ENCODE data around the gene B3GLCT. TPM values are rescaled to one million over a fixed set of nuclear protein-coding genes. Genes with fewer than 3 reads are reported as not detected.

B3GLCT gene
- total RNA-seq, 1 donor from 2014 or later, result 27.2 TPM

- Mint-ChIP-seq H3K27me3 (ENCODE audit: low read depth) (no peaks in the 10 kb centered on the region), H3K4me1 (no peaks in the 10 kb centered on the region), H3K9me3 (peaks cover 26% of the 10 kb centered on the region), H3K4me3 (no peak overlapping the region), H3K36me3 (peaks cover 58% of the 10 kb centered on the region), H3K27ac (no peak overlapping the region)
- no peak for DNase-seq (ENCODE audit: low spot score in 2 of 2, unreplicated experiment in 2 of 2)
- TF ChIP-seq CTCF (IDR thresholded peaks at IDR 0.05; ENCODE audit: unreplicated experiment), result no peak
Measured at GRCh38 chr13:31276421-31276820, 76.6 kb downstream of the B3GLCT start.

- Mint-ChIP-seq H3K4me3 (no peak overlapping the region), H3K27ac (no peak overlapping the region), H3K4me1 (no peaks in the 10 kb centered on the region), H3K9me3 (peaks cover 19% of the 10 kb centered on the region), H3K27me3 (ENCODE audit: low read depth) (no peaks in the 10 kb centered on the region), H3K36me3 (peaks cover 49% of the 10 kb centered on the region)
- no peak for DNase-seq (ENCODE audit: low spot score in 2 of 2, unreplicated experiment in 2 of 2)
- no peak for TF ChIP-seq CTCF (IDR thresholded peaks at IDR 0.05; ENCODE audit: unreplicated experiment)
Measured at GRCh38 chr13:31278869-31279268, 79.1 kb downstream of the B3GLCT start.

GRCh38 chr13:31282741-31283455 lies 83.1 kb downstream of the B3GLCT start:
- DNase-seq (ENCODE audit: low spot score in 2 of 2, unreplicated experiment in 2 of 2), result no peak
- no peak overlapping the region for H3K4me3 Mint-ChIP-seq
- H3K27me3 Mint-ChIP-seq (ENCODE audit: low read depth), result no peaks in the 10 kb centered on the region
- H3K36me3 Mint-ChIP-seq, result peaks cover 29% of the 10 kb centered on the region
- TF ChIP-seq CTCF (IDR thresholded peaks at IDR 0.05; ENCODE audit: unreplicated experiment), result no peak
- no peak overlapping the region for H3K27ac Mint-ChIP-seq
- no peaks in the 10 kb centered on the region for H3K4me1 Mint-ChIP-seq
- H3K9me3 Mint-ChIP-seq, result peaks cover 16% of the 10 kb centered on the region

GRCh38 chr13:31286930-31287329 lies 87.2 kb downstream of the B3GLCT start:
- Mint-ChIP-seq H3K27ac (no peak overlapping the region), H3K27me3 (ENCODE audit: low read depth) (no peaks in the 10 kb centered on the region), H3K36me3 (peaks cover 46% of the 10 kb centered on the region), H3K4me3 (no peak overlapping the region), H3K9me3 (peaks cover 30% of the 10 kb centered on the region), H3K4me1 (no peaks in the 10 kb centered on the region)
- TF ChIP-seq CTCF (IDR thresholded peaks at IDR 0.05; ENCODE audit: unreplicated experiment), result no peak
- DNase-seq (ENCODE audit: low spot score in 2 of 2, unreplicated experiment in 2 of 2), result no peak

GRCh38 chr13:31301119-31301518 lies 101.3 kb downstream of the B3GLCT start:
- peaks cover 27% of the 10 kb centered on the region for H3K9me3 Mint-ChIP-seq

More at GRCh38 chr13:31301119-31301518, 101.3 kb downstream of the B3GLCT start:
- no peaks in the 10 kb centered on the region for H3K27me3 Mint-ChIP-seq (ENCODE audit: low read depth)
- H3K36me3 Mint-ChIP-seq, result peaks cover 55% of the 10 kb centered on the region
- no peak for DNase-seq (ENCODE audit: low spot score in 2 of 2, unreplicated experiment in 2 of 2)
- no peak overlapping the region for H3K27ac Mint-ChIP-seq
- no peak for TF ChIP-seq CTCF (IDR thresholded peaks at IDR 0.05; ENCODE audit: unreplicated experiment)
- H3K4me1 Mint-ChIP-seq, result no peaks in the 10 kb centered on the region
- H3K4me3 Mint-ChIP-seq, result no peak overlapping the region

Data from mesothelial cell of epicardium (in vitro differentiated cells).